NCI-H345 treated with DMSO at 0.1 percent for 48 hours (cell line): ENCODE measurements around the gene ACAP2.
A peak's percentile ranks its signal among the peaks of the same experiment; 100 is the strongest.
"Not testable (repeated sequence)": the region's sequence is repeated elsewhere in the genome, so short reads cannot be mapped to it uniquely, and the experiment has no call there.

ENCODE experiments used
- DNase-seq: peaks from one replicate; lab custom pipeline; 2025; ENCODE audit not compliant: unreplicated experiment; lab: John Stamatoyannopoulos, UW

Gene ACAP2

GRCh38 chr3:195394700-195395099 lies 48.1 kb downstream of the ACAP2 start:
- DNase-seq = no peak

- no peak for DNase-seq
Measured at GRCh38 chr3:195394024-195394423, 48.8 kb downstream of the ACAP2 start.

- peak; percentile 66 for DNase-seq
Measured at GRCh38 chr3:195388380-195388779, 54.4 kb downstream of the ACAP2 start.

DNA sequence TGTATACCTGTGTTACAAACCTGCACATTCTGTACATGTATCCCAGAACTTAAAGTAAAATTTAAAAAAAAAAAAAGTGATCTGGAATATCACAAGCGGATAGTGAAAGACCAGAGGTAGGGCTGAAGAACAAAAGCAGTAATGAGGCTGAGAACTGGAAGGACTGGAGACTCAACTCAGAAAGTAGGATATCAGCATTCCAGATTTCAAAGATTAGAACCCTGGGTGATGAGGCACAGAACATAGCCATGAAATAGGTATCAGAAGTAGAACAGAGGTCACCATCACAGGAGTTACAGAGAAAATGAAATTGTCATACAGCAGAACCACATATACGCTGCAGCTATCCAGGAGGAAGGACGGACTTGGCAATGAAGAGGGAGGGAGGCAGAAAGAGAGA lies 56.1 kb downstream of the ACAP2 start:
- DNase-seq = no peak

GRCh38 chr3:195385526-195385925 lies 57.3 kb downstream of the ACAP2 start:
- no peak for DNase-seq

DNA sequence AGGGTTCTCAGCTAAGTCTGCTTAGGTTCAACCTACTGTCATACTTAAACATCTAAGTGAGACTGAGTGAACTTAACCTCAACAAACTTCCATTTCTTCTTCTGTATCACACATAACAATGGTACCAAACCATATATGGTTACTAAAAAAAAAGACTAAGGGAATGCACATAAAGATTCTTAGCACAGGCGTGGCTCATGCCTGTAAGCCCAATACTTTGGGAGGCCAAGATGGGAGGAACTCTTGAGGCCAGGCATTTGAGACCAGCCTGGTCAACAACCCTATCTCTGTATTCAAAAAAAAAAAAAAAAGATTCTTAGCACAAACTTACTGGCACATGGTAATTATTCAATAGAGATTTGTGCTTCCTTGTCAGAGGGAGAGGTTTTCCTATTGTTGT lies 57.9 kb downstream of the ACAP2 start:
- no peak for DNase-seq

DNA sequence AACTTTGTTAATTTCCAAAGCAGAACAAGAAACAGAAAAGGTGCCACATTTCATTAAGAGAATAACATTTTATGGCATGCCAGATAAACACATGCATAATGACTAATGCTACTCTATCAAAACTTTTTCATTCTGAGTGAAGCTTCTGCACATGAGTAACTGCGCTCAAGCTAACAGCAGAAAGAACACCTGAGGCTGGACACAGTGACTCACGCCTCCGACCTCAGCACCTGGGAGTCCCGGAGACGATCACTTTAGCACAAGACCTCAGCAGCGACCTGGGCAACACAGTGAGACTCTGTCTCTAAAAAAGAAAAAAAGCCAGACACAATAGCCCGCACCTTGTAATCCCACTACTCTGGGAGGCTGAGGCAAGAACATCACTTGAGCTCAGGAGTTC lies 70.6 kb downstream of the ACAP2 start:
- no peak for DNase-seq

DNA sequence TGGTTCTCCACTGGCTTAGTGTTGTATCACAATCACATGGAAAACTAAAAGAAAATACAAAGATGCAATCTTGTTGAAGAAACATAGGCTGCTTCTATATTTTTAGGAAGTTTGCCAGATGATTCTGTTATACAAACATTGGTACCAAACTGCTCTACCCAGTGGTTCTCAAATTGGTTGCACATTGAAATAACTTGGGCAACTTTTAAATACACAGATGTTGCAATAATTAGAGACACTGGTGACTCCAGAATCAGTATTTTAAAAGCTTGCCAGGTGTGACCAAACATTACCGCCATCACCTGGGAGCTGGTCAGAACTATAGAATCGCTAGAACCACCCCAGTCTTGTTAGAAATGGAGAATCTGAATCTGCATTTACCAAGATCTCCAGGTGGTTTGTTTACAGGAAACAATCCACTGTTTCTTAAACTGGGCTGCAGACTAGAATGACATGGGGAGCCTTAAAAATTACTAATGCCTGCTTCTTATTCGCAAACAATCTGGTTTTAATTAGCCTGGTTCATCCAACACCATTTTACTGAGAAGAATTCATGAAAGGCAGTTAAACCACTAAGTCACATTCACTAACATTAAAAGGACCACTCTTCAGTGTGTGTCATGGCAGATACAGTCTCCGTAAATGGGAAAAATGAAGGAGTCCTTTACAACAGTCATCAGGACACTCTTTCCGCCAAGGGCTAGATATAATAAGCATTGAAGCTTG lies 76.5 kb downstream of the ACAP2 start:
- DNase-seq = no peak

- DNase-seq = no peak
Measured at GRCh38 chr3:195365371-195365770, 77.4 kb downstream of the ACAP2 start.

- not testable (repeated sequence) for DNase-seq
Measured at GRCh38 chr3:195357797-195358196, 85.0 kb downstream of the ACAP2 start.

GRCh38 chr3:195356151-195357086 lies 86.4 kb downstream of the ACAP2 start:
- DNase-seq = no peak

GRCh38 chr3:195354009-195354408 lies 88.8 kb downstream of the ACAP2 start:
- DNase-seq = not testable (repeated sequence)

DNA sequence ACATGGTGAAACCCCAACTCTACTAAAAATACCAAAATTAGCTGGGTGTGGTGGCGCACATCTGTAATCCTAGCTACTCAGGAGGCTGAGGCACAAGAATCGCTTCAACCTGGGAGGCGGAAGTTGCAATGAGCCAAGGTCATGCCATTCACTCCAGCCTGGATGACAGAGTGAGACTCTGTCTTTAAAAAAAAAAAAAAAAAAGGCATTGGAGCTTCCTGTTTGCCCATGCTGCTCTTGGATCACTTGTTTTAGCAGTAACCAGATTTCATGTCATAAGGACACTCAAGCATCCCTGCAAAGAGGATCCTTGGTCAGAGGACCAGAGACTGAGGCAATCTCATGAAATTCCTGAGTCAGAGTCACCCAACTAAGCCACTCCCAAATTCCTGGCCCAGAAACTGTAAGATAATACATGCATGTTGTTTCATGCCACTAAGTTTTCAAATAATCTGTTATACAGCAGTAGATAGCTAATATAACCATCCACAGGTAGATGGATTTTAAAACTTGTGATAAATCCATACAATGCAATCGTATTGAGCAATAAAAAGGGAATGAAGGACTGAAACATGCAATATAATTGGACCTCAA lies 89.8 kb downstream of the ACAP2 start:
- no peak for DNase-seq

- no peak for DNase-seq
Measured at GRCh38 chr3:195348426-195349115, 94.2 kb downstream of the ACAP2 start.

DNA sequence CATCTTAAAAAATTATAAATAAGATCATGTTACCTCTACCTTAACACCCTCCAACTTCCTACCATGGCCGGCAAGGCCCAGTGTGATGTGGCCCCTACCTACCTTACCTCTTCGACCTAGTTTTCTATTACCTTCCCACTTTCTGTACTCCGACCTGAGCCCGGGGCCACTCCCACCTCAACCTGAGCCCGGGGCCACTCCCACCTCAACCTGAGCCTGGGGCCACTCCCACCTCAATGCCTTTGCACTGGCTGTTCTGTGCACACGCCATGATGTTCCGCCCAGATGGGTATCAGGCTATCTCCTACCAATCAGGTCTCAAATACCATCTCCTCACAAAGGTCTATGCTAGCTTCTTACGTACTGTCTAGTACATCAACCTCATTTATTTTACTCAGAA lies 105.1 kb downstream of the ACAP2 start:
- DNase-seq = no peak

- DNase-seq = no peak
Measured at GRCh38 chr3:195334967-195335366, 107.9 kb downstream of the ACAP2 start.

- DNase-seq = no peak
Measured at GRCh38 chr3:195319060-195319459, 123.8 kb downstream of the ACAP2 start.

GRCh38 chr3:195312714-195313113 lies 130.1 kb downstream of the ACAP2 start:
- no peak for DNase-seq

GRCh38 chr3:195307711-195308110 lies 135.1 kb downstream of the ACAP2 start:
- no peak for DNase-seq

GRCh38 chr3:195306369-195306768 lies 136.5 kb downstream of the ACAP2 start:
- DNase-seq = no peak

- no peak for DNase-seq
Measured at GRCh38 chr3:195302431-195302830, 140.4 kb downstream of the ACAP2 start.
